SU-DHL-6 (cell line): ENCODE data around the gene BCL2.

Experiments used
- H2AFZ ChIP-seq: fragments of 200-600 bp; sonication (generic); 2 replicates; pipeline ENCODE4 v1.6.1; 2014; ENCODE audit warnings: low read depth, mild to moderate bottlenecking, moderate library complexity, mixed read lengths, antibody characterized with exemption, low read length; ENCODE audit not compliant: severe bottlenecking
- H3F3A ChIP-seq: fragments of 200-600 bp; shearing (Covaris generic); 2 replicates; pipeline ENCODE4 v1.6.0; 2016; ENCODE audit warnings: antibody characterized with exemption, mild to moderate bottlenecking; ENCODE audit not compliant: insufficient read depth
- H3K27ac ChIP-seq: fragments of 200-600 bp; sonication (generic); 2 replicates; pipeline ENCODE4 v1.5.1; 2016; ENCODE audit warnings: low read depth, mild to moderate bottlenecking, low read length, moderate library complexity, mixed read lengths
- H3K27me3 ChIP-seq: fragments of 200-600 bp; sonication (generic), shearing (Covaris generic); 2 replicates; pipeline ENCODE4 v1.6.0; 2014; ENCODE audit warnings: mild to moderate bottlenecking, low read length
- H3K36me3 ChIP-seq: fragments of 200-600 bp; sonication (generic); 2 replicates; pipeline ENCODE4 v1.6.1; 2014; ENCODE audit warnings: mild to moderate bottlenecking, low read length, mixed read lengths
- H3K4me2 ChIP-seq: fragments of 300-600, 200-600 bp; shearing (Covaris generic), sonication (generic); 2 replicates; pipeline ENCODE4 v1.6.0; 2014; ENCODE audit warnings: low read length, low read depth, mild to moderate bottlenecking; ENCODE audit not compliant: poor library complexity, severe bottlenecking
- H3K4me3 ChIP-seq: fragments of 200-600 bp; sonication (generic); 2 replicates; pipeline ENCODE4 v1.5.1; 2014; ENCODE audit warnings: antibody characterized with exemption, low read length, mild to moderate bottlenecking, mixed read lengths; ENCODE audit not compliant: insufficient read depth, poor library complexity, severe bottlenecking
- H3K79me2 ChIP-seq: fragments of 200-600 bp; sonication (generic); 2 replicates; pipeline ENCODE4 v1.6.1; 2014; ENCODE audit warnings: mild to moderate bottlenecking, low read length, moderate library complexity; ENCODE audit not compliant: insufficient read depth
- H3K9ac ChIP-seq: fragments of 200-600 bp; sonication (generic); 2 replicates; pipeline ENCODE4 v1.7.0; 2014; ENCODE audit warnings: mild to moderate bottlenecking, low read length
- H3K9me2 ChIP-seq: fragments of 200-600 bp; sonication (generic); replicated peaks from 2 replicates; pipeline ENCODE4 v1.6.1; 2014; ENCODE audit warnings: low read length; ENCODE audit not compliant: insufficient read depth
- H3K9me3 ChIP-seq: fragments of 200-600 bp; sonication (generic); 2 replicates; pipeline ENCODE4 v1.6.1; 2014; ENCODE audit warnings: low read length, mixed read lengths; ENCODE audit not compliant: insufficient read depth
- H4K20me1 ChIP-seq: fragments of 200-600 bp; sonication (generic); 2 replicates; pipeline ENCODE4 v1.6.1; 2014; ENCODE audit warnings: low read depth, mild to moderate bottlenecking, antibody characterized with exemption, low read length, moderate library complexity, mixed read lengths
- EZH2phosphoT487 ChIP-seq: fragments of 200-600 bp; sonication (generic), shearing (Covaris generic); conservative IDR thresholded peaks from 2 replicates; pipeline ENCODE4 v1.6.1; 2018; ENCODE audit warnings: mild to moderate bottlenecking, antibody characterized with exemption, low read length, moderate library complexity, mixed read lengths
- TF ChIP-seq, protein P1 (sequence below): fragments of 200-600 bp; sonication (generic); IDR thresholded peaks from one replicate; pipeline ENCODE4 v1.5.1; 2017; ENCODE audit warnings: antibody characterized with exemption, mild to moderate bottlenecking, low read length, moderate library complexity; ENCODE audit not compliant: insufficient read depth, poor library complexity, severe bottlenecking

BCL2 gene

DNA sequence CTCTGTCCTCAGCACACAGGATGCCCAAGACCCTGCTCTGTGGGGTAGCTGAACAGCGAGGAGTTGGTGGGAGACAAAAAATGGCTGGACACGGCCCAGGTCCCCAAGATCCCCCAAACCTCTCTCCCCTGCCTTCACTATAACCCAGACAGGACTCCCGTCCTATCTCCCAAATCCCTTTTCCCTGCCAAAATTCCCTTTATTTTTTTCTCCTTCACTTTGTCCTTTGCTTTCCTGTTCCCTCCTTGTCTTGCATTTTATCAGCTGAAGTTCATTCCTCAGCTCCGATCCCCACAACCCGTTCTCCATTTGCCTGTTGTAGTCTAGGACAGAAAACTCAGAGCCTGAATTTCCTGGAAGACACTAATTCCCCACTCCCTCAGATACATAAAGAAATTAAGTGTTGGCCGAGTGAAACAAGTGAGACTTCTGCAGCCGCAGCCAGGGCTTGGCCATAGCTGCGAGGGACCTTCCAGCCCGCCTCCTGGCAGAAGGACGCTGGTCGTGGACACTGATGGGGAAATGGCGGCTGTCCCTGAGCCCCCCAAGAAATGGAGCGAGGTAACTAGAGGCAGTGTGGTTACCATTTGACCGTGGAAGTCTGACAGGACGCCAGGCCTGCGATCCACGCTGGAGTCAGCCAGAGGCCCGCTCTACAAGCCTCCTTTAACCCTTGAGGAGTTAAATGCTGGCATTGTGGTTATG is 173.6 kb downstream of the BCL2 start:
- peak overlapping the region; percentile 75 for H3K4me2 ChIP-seq

DNA sequence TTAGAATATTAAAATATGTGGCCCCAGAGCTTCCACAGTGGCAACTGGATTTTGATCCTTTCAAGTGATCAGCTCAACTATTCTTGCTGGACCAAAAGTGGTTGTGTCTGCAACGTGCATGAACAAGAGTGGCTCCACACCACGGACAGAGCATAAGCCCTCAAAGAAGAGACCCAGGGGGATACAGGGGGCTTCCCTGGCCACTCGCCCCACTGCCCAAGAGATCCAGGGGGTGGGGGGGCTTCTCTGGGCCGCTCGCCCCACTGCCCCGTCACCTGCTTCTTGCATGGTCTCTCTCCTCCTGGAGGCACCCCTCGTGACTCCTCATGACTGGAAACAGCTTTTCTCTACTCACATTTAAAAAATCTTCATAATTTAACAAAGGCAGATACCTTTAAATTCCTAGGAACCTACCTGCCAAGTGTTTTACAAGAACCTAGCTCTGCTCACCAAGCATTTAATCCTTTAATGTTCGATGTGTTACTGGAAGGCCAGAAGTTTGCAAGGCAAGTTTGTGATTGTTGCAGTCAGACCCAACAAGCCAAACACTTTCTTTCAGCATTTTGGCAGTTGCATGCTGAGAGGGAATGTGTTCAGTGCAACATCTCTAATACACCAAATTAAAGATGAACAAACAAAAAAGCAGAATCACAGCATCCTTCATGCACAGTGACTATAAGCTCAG is 174.3 kb downstream of the BCL2 start:
- Histone ChIP-seq H3K9ac (peak overlapping the region; percentile 46), H3K27me3 (no peaks in the 10 kb centered on the region), H3K4me2 (peak overlapping the region; percentile 75), H3K4me3 (no peak overlapping the region), H3K36me3 (no peaks in the 10 kb centered on the region), H3F3A (peaks cover 66% of the 10 kb centered on the region), H3K79me2 (peaks cover 71% of the 10 kb centered on the region), H3K9me2 (no peaks in the 10 kb centered on the region), H4K20me1 (no peaks in the 10 kb centered on the region), H3K9me3 (no peaks in the 10 kb centered on the region), H3K27ac (peak overlapping the region; percentile 92), H2AFZ (no peak overlapping the region)
- TF ChIP-seq EZH2phosphoT487 = no peak
- TF ChIP-seq, protein P1, sequence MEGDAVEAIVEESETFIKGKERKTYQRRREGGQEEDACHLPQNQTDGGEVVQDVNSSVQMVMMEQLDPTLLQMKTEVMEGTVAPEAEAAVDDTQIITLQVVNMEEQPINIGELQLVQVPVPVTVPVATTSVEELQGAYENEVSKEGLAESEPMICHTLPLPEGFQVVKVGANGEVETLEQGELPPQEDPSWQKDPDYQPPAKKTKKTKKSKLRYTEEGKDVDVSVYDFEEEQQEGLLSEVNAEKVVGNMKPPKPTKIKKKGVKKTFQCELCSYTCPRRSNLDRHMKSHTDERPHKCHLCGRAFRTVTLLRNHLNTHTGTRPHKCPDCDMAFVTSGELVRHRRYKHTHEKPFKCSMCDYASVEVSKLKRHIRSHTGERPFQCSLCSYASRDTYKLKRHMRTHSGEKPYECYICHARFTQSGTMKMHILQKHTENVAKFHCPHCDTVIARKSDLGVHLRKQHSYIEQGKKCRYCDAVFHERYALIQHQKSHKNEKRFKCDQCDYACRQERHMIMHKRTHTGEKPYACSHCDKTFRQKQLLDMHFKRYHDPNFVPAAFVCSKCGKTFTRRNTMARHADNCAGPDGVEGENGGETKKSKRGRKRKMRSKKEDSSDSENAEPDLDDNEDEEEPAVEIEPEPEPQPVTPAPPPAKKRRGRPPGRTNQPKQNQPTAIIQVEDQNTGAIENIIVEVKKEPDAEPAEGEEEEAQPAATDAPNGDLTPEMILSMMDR = no peak

More for the DNA sequence above, 173.6 kb downstream of the BCL2 start:
- Histone ChIP-seq H4K20me1 (no peaks in the 10 kb centered on the region), H3K4me3 (no peak overlapping the region), H3K79me2 (peaks cover 78% of the 10 kb centered on the region), H3K9ac (peak overlapping the region; percentile 46), H3F3A (peaks cover 59% of the 10 kb centered on the region), H3K36me3 (no peaks in the 10 kb centered on the region), H3K27me3 (no peaks in the 10 kb centered on the region), H3K27ac (peak overlapping the region; percentile 92), H3K9me2 (no peaks in the 10 kb centered on the region), H3K9me3 (no peaks in the 10 kb centered on the region), H2AFZ (no peak overlapping the region)
- no peak for TF ChIP-seq EZH2phosphoT487
- TF ChIP-seq, protein P1 = no peak

DNA sequence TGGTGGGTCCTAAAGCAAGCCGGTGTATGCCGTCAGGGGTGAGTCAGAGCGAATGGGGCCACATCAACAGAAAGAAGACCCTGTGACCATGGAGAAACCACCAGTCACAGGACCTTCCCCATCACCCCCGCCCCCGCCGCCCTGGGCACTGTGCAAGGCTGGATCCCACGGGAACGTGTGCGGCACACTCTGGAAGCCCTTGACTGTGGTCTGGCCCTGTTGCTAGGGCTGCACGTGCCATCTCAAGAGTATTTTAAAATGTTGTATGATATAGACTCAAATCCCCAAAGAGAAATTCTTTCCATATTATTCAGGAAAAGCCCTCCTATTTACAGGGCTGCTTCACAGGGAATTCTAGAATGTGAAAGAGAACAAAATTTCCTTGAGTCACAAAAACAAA is 174.8 kb downstream of the BCL2 start:
- TF ChIP-seq, protein P1 = no peak
- no peak for TF ChIP-seq EZH2phosphoT487
- H3K4me3 ChIP-seq = no peak overlapping the region
- peaks cover 71% of the 10 kb centered on the region for H3F3A ChIP-seq
- H2AFZ ChIP-seq = no peak overlapping the region
- no peaks in the 10 kb centered on the region for H4K20me1 ChIP-seq
- no peaks in the 10 kb centered on the region for H3K27me3 ChIP-seq
- peak overlapping the region; percentile 75 for H3K4me2 ChIP-seq
- H3K9me2 ChIP-seq = no peaks in the 10 kb centered on the region
- no peaks in the 10 kb centered on the region for H3K36me3 ChIP-seq
- peak overlapping the region; percentile 46 for H3K9ac ChIP-seq
- no peaks in the 10 kb centered on the region for H3K9me3 ChIP-seq
- peak overlapping the region; percentile 92 for H3K27ac ChIP-seq
- H3K79me2 ChIP-seq = peaks cover 66% of the 10 kb centered on the region
